Measurements from ENCODE around the gene SUN1. TPM values are rescaled to one million over a fixed set of nuclear protein-coding genes. Genes with fewer than 3 reads are reported as not detected.

The SUN1 gene
- total and polyA plus RNA-seq, 2 donors (not counting 3 experiments of a cell fraction or from before 2014, with no cell fraction given) = 158 to 410 TPM

- Histone ChIP-seq H3K36me3 (ENCODE audit: control insufficient read depth in 2 of 2, extremely low read depth in 1 of 2, insufficient read depth in 2 of 2, low read length in 2 of 2) (no peaks in the 10 kb centered on the region), H3K4me1 (ENCODE audit: control insufficient read depth, extremely low read depth, insufficient read depth, low read length) (peaks cover 7% of the 10 kb centered on the region), H3K79me2 (ENCODE audit: control insufficient read depth, insufficient read depth, low read length) (no peaks in the 10 kb centered on the region), H3K4me2 (ENCODE audit: insufficient read depth, low read length) (no peak overlapping the region), H3K27me3 (ENCODE audit: control insufficient read depth in 2 of 2, insufficient read depth in 2 of 2, low read length in 2 of 2) (no peaks in the 10 kb centered on the region), H3K9me1 (replicated peaks; ENCODE audit: control insufficient read depth, extremely low read depth, insufficient read depth, low read length) (no peaks in the 10 kb centered on the region), H2AFZ (ENCODE audit: low read depth, low read length) (no peak overlapping the region), H4K20me1 (replicated peaks; ENCODE audit: control insufficient read depth, extremely low read depth, insufficient read depth, low read length) (no peaks in the 10 kb centered on the region), H3K9ac (replicated peaks; ENCODE audit: extremely low read depth, insufficient read depth, low read length) (no peak overlapping the region), H3K27ac (ENCODE audit: insufficient read depth, low read depth, low read length) (no peak overlapping the region), H3K4me3 (replicated peaks in 1 of 3; ENCODE audit: insufficient read depth in 1 of 3, low read depth in 1 of 3, low read length in 3 of 3) (no peak overlapping the region), H3K9me3 (replicated peaks; ENCODE audit: control insufficient read depth, insufficient read depth, low read length) (no peaks in the 10 kb centered on the region)
- FAIRE-seq (no peak), DNase-seq (ENCODE audit: low read depth, low spot score) (no peak)
- intact Hi-C loops (cut with micrococcal nuclease) = no loop called here
- ChIA-PET CTCF (interaction anchor here (1.4 kb wide), 1 partner anchor 13 kb away, joined by 3 read pairs; no protein-coding TSS in a partner anchor), POLR2A (interaction anchor here (0.6 kb wide), 1 partner anchor 173 kb away, joined by 9 read pairs; the partner anchor contains the start of gene COX19)
- no peak for TF ChIP-seq EZH2 (IDR thresholded peaks at IDR 0.05; ENCODE audit: borderline replicate concordance, low read depth, low read length, severe bottlenecking)
- TF ChIP-seq GATA2 (IDR thresholded peaks at IDR 0.05; ENCODE audit: insufficient read depth, insufficient read length, low read depth, low read length) = no peak
- TF ChIP-seq, protein P1, sequence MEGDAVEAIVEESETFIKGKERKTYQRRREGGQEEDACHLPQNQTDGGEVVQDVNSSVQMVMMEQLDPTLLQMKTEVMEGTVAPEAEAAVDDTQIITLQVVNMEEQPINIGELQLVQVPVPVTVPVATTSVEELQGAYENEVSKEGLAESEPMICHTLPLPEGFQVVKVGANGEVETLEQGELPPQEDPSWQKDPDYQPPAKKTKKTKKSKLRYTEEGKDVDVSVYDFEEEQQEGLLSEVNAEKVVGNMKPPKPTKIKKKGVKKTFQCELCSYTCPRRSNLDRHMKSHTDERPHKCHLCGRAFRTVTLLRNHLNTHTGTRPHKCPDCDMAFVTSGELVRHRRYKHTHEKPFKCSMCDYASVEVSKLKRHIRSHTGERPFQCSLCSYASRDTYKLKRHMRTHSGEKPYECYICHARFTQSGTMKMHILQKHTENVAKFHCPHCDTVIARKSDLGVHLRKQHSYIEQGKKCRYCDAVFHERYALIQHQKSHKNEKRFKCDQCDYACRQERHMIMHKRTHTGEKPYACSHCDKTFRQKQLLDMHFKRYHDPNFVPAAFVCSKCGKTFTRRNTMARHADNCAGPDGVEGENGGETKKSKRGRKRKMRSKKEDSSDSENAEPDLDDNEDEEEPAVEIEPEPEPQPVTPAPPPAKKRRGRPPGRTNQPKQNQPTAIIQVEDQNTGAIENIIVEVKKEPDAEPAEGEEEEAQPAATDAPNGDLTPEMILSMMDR (IDR thresholded peaks at IDR 0.05; ENCODE audit: extremely low read depth in 1 of 2, insufficient read depth in 1 of 2, low read depth in 1 of 2, low read length in 2 of 2) = no peak
- TF ChIP-seq FOS (IDR thresholded peaks at IDR 0.05; ENCODE audit: borderline replicate concordance, insufficient read depth, low read length) = no peak
- TF ChIP-seq, protein P2, sequence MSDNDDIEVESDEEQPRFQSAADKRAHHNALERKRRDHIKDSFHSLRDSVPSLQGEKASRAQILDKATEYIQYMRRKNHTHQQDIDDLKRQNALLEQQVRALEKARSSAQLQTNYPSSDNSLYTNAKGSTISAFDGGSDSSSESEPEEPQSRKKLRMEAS (IDR thresholded peaks at IDR 0.05; ENCODE audit: insufficient read depth, insufficient read length) = no peak
- TF ChIP-seq POLR2AphosphoS5 (IDR thresholded peaks at IDR 0.05; ENCODE audit: insufficient read depth, low read depth, low read length) = no peak
- no peak for TF ChIP-seq MYC (IDR thresholded peaks at IDR 0.05; ENCODE audit: low read depth, low read length)
- dilution Hi-C loops (cut with MboI; ENCODE audit: extremely low pct_ligation_motif_present, low sequenced_read_pairs) = no loop called here
- BruUV-seq (replicated peaks) = no TSS peak
These were observed 29.6 kb upstream of the SUN1 start for GRCh38 chr7:802500-803242.

Data from endothelial cell of umbilical vein (primary cell).